Psoas muscle (tissue), 8 donors: ENCODE results near the gene MARK4. TPM values are rescaled to one million over a fixed set of nuclear protein-coding genes. Genes with fewer than 3 reads are reported as not detected.
"Not testable (repeated sequence)": the region's sequence is repeated elsewhere in the genome, so short reads cannot be mapped to it uniquely, and the experiment has no call there.

Experiments used
- ATAC-seq, 4 donors: fragments of 200-7000 bp; cut with Tn5 transposase; one replicate each; pipeline ENCODE4 v1.9.1; 2020; ENCODE audit warnings: moderate library complexity in 3 of 4, mild to moderate bottlenecking in 2 of 4
- DNase-seq, 2 donors: peaks; one replicate each; pipeline ENCODE4 v3.0.0-alpha.2; 2020
- H3K27ac ChIP-seq: fragments of 200-600 bp; one replicate; pipeline ENCODE4 v1.8.0; 2022
- H3K27me3 ChIP-seq, 3 donors: fragments of 200-600 bp in 1 of 3; one replicate each; pipeline versions ENCODE4 v1.6.1 to v1.8.0; 2013 to 2022; ENCODE audit warnings: low read length in 2 of 3, mild to moderate bottlenecking in 2 of 3, moderate library complexity in 1 of 3; ENCODE audit not compliant: insufficient read depth in 3 of 3
- H3K36me3 ChIP-seq, 2 donors: fragments of 200-600 bp in 1 of 2; one replicate each; pipeline versions ENCODE4 v1.6.1 to v1.8.0; 2013 to 2022; ENCODE audit warnings: low read depth in 1 of 2, mild to moderate bottlenecking in 1 of 2, moderate library complexity in 1 of 2; ENCODE audit not compliant: insufficient read depth in 1 of 2
- H3K4me1 ChIP-seq: fragments of 200-600 bp; one replicate; pipeline ENCODE4 v1.8.0; 2022
- H3K4me3 ChIP-seq: fragments of 200-600 bp; one replicate; pipeline ENCODE4 v1.8.0; 2022; ENCODE audit warnings: mild to moderate bottlenecking
- H3K9me3 ChIP-seq: fragments of 200-600 bp; one replicate; pipeline ENCODE4 v1.8.0; 2022
- CTCF ChIP-seq: fragments of 200-600 bp; IDR thresholded peaks from one replicate; pipeline ENCODE4 v1.8.0; 2022; ENCODE audit warnings: antibody characterized with exemption
- WGBS, 3 donors: extraction: QIAGEN DNeasy Blood & Tissue Kit; methylation state at CpG; one replicate each; pipeline versions ENCODE4 v1.1.6 to v1.1.7; 2013; 5-methylcytosine and 5-hydroxymethylcytosine counted together
- intact Hi-C, 2 donors: fragments of 100-400 bp; cut with DNase I; formaldehyde crosslinking; loops; one replicate each; pipeline versions ENCODE4 v1.11.0 to v1.14.2; 2022
- polyA plus RNA-seq, 3 donors: library from polyadenylated mRNA; stranded (reverse); fragments of 200-250 nt; gene quantifications; one replicate each; pipeline ENCODE4 v1.2.3, GENCODE V29; 2013
- total RNA-seq, 4 donors: library from RNA; stranded (reverse); fragmentation: NEBNext Ultra II Directional in 2 of 4; extraction: Animal tissue kit (Norgen Biotek cat#: 25700) in 2 of 4; gene quantifications; one replicate each; pipeline versions ENCODE4 v1.2.1 to v1.2.4, GENCODE V29; 2021 to 2023
- donor health status: healthy with polysubstance abuse.
- donor health status: DM: no; HTN: no; CAD: no; lungs with moderate emphysema.
- donor health status: Bipolar disorder and iron deficiency.
- donor health status: healthy.
- donor health status: DM: yes; HTN: yes; CAD: no.
- donor health status: DM: no; HTN: no; CAD: no.
- donor health status: DM: no; HTN: no; CAD: no.
- donor health status: DM: yes; HTN: yes; CAD: no.

Gene MARK4
- total and polyA plus RNA-seq, 7 donors: 11.0 to 37.7 (median 29.7) TPM

GRCh38 chr19:45311621-45312020 is 60.5 kb downstream of the MARK4 start:
- H3K36me3 ChIP-seq: peaks cover 0 to 81% of the 10 kb centered on the region in 2 donors
- WGBS, 3 donors: 7 to 11% (median 8%) methylated on average over 16 to 18 of the region's 18 CpGs
- H3K9me3 ChIP-seq: no peaks in the 10 kb centered on the region
- peak overlapping the region; percentile 86 for H3K27ac ChIP-seq
- H3K4me1 ChIP-seq: peaks cover 59% of the 10 kb centered on the region
- no peak for TF ChIP-seq CTCF
- ATAC-seq: peak; percentile 16 to 60 (median 48)
- no peak overlapping the region for H3K4me3 ChIP-seq
- DNase-seq: peak; percentile 37 to 74
- no peaks in the 10 kb centered on the region for H3K27me3 ChIP-seq
- intact Hi-C loops: no loop called here

- Histone ChIP-seq H3K36me3 (peaks cover 0 to 81% of the 10 kb centered on the region in 2 donors), H3K27ac (peak overlapping the region; percentile 86), H3K4me1 (peaks cover 55% of the 10 kb centered on the region)
- intact Hi-C loops, H3K9me3 ChIP-seq, H3K4me3 ChIP-seq, ATAC-seq, H3K27me3 ChIP-seq, DNase-seq: not testable (repeated sequence)
- WGBS, 3 donors: 58 to 67% (median 62%) methylated on average over 14 of the region's 14 CpGs
These were observed 61.2 kb downstream of the MARK4 start for GRCh38 chr19:45312285-45312684.

GRCh38 chr19:45314708-45315245 is 63.7 kb downstream of the MARK4 start:
- ATAC-seq: no peak
- peaks cover 0 to 80% of the 10 kb centered on the region in 2 donors for H3K36me3 ChIP-seq
- H3K27ac ChIP-seq: peak overlapping the region; percentile 86
- no peak for DNase-seq
- TF ChIP-seq CTCF: no peak
- no peaks in the 10 kb centered on the region for H3K27me3 ChIP-seq
- intact Hi-C loops: no loop called here
- H3K4me1 ChIP-seq: peaks cover 52% of the 10 kb centered on the region
- WGBS, 3 donors: 49 to 67% (median 52%) methylated on average over 8 of the region's 8 CpGs
- H3K4me3 ChIP-seq: no peak overlapping the region
- no peaks in the 10 kb centered on the region for H3K9me3 ChIP-seq

- Histone ChIP-seq H3K27ac (peak overlapping the region; percentile 86), H3K27me3 (no peaks in the 10 kb centered on the region), H3K9me3 (no peaks in the 10 kb centered on the region), H3K4me3 (no peak overlapping the region), H3K4me1 (peaks cover 57% of the 10 kb centered on the region), H3K36me3 (peaks cover 0 to 80% of the 10 kb centered on the region in 2 donors)
- WGBS, 3 donors: 41 to 59% (median 41%) methylated on average over 15 to 21 of the region's 21 CpGs
- intact Hi-C loops: no loop called here
- DNase-seq (no peak), ATAC-seq (no peak)
- no peak for TF ChIP-seq CTCF
These were observed 64.2 kb downstream of the MARK4 start for GRCh38 chr19:45315304-45315703.

- Histone ChIP-seq H3K36me3 (peaks cover 0 to 30% of the 10 kb centered on the region in 2 donors), H3K27me3 (no peaks in the 10 kb centered on the region), H3K4me3 (peak overlapping the region; percentile 66), H3K4me1 (peaks cover 21% of the 10 kb centered on the region), H3K27ac (peak overlapping the region; percentile 97), H3K9me3 (no peaks in the 10 kb centered on the region)
- no peak for ATAC-seq
- DNase-seq: no peak
- 26 to 46% (median 34%) methylated on average over 12 of the region's 12 CpGs for WGBS, 3 donors
- no peak for TF ChIP-seq CTCF
- intact Hi-C loops: loop anchor here in 1 of 2 donors (10.0 kb wide), 1 partner anchor 174 kb away; the partner anchor contains the start of genes PPM1N and RTN2
These were observed 70.1 kb downstream of the MARK4 start for GRCh38 chr19:45320997-45321775.
